K562 (cell line): Measurements from ENCODE around the gene CHMP2A. TPM values are rescaled to one million over a fixed set of nuclear protein-coding genes. Genes with fewer than 3 reads are reported as not detected.

Experiments used
- HCFC1 ChIP-seq: IDR thresholded peaks from 2 replicates; pipeline ENCODE4 v1.6.1; 2012; ENCODE audit warnings: low read depth, low read length, improper control_type of control experiment
- HNRNPUL1 ChIP-seq: fragments of 200-400 bp; formaldehyde crosslinking; IDR thresholded peaks from 2 replicates; pipeline ENCODE4 v1.6.1; 2017; ENCODE audit warnings: low read length
- MEF2D ChIP-seq: conservative IDR thresholded peaks from 2 replicates; pipeline ENCODE4 v1.6.1; 2016; ENCODE audit warnings: low read depth, missing genetic modification characterization, missing compliant biosample characterization
- NCOA2 ChIP-seq, 2 experiments: fragments of 450-650 bp; IDR thresholded peaks; 2 replicates each; pipeline ENCODE4 v1.6.1; 2018; ENCODE audit warnings: mild to moderate bottlenecking in 2 of 2, moderate library complexity in 1 of 2; ENCODE audit not compliant: partially characterized antibody in 2 of 2
- NUFIP1 ChIP-seq: fragments of 450-650 bp; IDR thresholded peaks from 2 replicates; pipeline ENCODE4 v1.6.1; 2018; ENCODE audit not compliant: partially characterized antibody
- PPARD ChIP-seq: fragments of 250-450 bp; sonication (Bioruptor Pico); IDR thresholded peaks from 2 replicates; pipeline ENCODE4 v1.8.0; 2022; ENCODE audit warnings: inconsistent platforms, mild to moderate bottlenecking, moderate library complexity
- SETDB1 ChIP-seq: IDR thresholded peaks from one replicate; pipeline ENCODE4 v1.6.1; 2012; ENCODE audit warnings: low read length, control low read depth, inconsistent platforms
- SIRT6 ChIP-seq: IDR thresholded peaks from one replicate; pipeline ENCODE4 v1.6.1; 2012; ENCODE audit warnings: low read depth, mild to moderate bottlenecking, control low read depth, inconsistent platforms, low read length, moderate library complexity
- TAF7 ChIP-seq: fragments of 450-650 bp; IDR thresholded peaks from 2 replicates; pipeline ENCODE4 v1.6.1; 2016; ENCODE audit warnings: missing genetic modification characterization, missing compliant biosample characterization
- ZBTB8A ChIP-seq: fragments of 450-650 bp; IDR thresholded peaks from 2 replicates; pipeline ENCODE4 v1.6.1; 2018; ENCODE audit warnings: mild to moderate bottlenecking, moderate library complexity; ENCODE audit not compliant: partially characterized antibody
- ZNF717 ChIP-seq: fragments of 250-450 bp; sonication (Bioruptor Pico); IDR thresholded peaks from 2 replicates; pipeline ENCODE4 v1.5.0; 2021
- polyA plus RNA-seq, 8 experiments: library from polyadenylated mRNA; depleted of rRNA in 4 of 8; stranded (reverse) in 5 of 8; unstranded in 3 of 8; fragments of >200 nt; fragmentation: Nextera tagmentation in 2 of 8; fragmentation: Illumina TruSeq in 1 of 8; extraction: Ambion mirVana in 2 of 8; extraction: Trizol in 1 of 8; gene quantifications; 2 replicates each; pipeline versions ENCODE4 v1.2.1 to v1.2.3, GENCODE V29; 2011 to 2014; ENCODE audit warnings: inconsistent platforms in 1 of 8, missing spikeins in 1 of 8
- total RNA-seq, 7 experiments: library from RNA; depleted of rRNA in 6 of 7; stranded (reverse); fragments of >200 nt in 6 of 7; fragmentation: Illumina TruSeq in 2 of 7; extraction: Trizol in 2 of 7; gene quantifications; 2 replicates each; pipeline versions ENCODE4 v1.2.1 to v1.2.3, GENCODE V29; 2011 to 2021; ENCODE audit warnings: low replicate concordance in 1 of 7
- TF ChIP-seq, protein P1 (sequence below): sonication (generic); formaldehyde crosslinking; IDR thresholded peaks from 2 replicates; pipeline ENCODE4 v1.8.0; 2022; ENCODE audit warnings: mild to moderate bottlenecking, missing genetic modification reagents
- TF ChIP-seq, protein P2 (sequence below), 2 experiments: IDR thresholded peaks; 2 replicates each; pipeline ENCODE4 v1.6.1; 2011; ENCODE audit warnings: borderline replicate concordance in 1 of 2, control low read depth in 1 of 2, low read depth in 1 of 2, low read length in 1 of 2, mild to moderate bottlenecking in 1 of 2, mixed read lengths in 1 of 2, moderate library complexity in 1 of 2; ENCODE audit not compliant: insufficient read depth in 1 of 2, insufficient read length in 1 of 2, poor library complexity in 1 of 2, severe bottlenecking in 1 of 2; ENCODE audit errors: extremely low read depth in 1 of 2
- TF ChIP-seq, protein P3 (sequence below): fragments of 450-650 bp; formaldehyde crosslinking; IDR thresholded peaks from 2 replicates; pipeline ENCODE4 v1.4.0; 2020; ENCODE audit warnings: mild to moderate bottlenecking
- TF ChIP-seq, protein P4 (sequence below): fragments of 450-650 bp; IDR thresholded peaks from 2 replicates; pipeline ENCODE4 v1.6.1; 2017; ENCODE audit warnings: antibody characterized with exemption, mild to moderate bottlenecking
- TF ChIP-seq, protein P5 (sequence below): sonication (generic); formaldehyde crosslinking; IDR thresholded peaks from 2 replicates; pipeline ENCODE4 v1.8.1; 2022; ENCODE audit warnings: missing genetic modification reagents

CHMP2A gene
- total and polyA plus RNA-seq, 9 of the 15 experiments (the other 6 are each of a cell fraction or from before 2014, with no cell fraction given), result 57.6 to 159 (median 87.2) TPM

DNA sequence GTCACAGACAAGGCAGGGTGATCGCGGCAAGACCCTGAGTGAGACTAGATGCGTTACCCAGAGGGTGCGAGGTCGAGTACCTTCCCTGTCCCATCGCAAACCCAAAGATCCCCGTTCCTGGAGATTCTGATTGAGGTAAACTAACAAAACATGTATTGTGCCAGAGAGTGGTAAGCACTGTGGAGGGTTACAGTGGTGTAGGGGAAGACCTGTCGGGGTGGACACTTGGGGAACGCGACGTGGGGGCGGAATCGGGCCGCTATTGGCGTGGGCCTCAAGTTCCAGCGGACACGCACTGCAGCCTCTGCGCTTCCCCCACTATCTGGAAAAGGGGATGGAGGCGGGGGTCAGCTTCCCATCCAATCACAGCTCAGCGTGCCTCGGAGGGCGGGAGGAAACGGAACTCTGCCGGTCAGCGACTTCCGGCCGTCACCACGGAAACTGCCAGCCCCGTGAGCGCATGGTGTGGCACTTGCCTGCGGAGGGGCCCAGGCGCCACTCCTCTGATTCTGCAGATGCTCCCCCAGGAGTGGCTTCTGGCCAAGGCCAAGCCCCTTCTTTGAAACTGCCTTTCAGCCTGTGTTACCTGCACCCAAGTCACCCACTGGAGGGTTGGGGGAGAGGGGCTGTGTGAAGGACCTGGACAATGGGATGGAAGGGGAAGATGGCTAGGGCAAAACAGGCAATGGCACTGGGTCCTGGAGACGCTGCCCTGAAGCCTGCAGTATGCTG is 4.5 kb upstream of the CHMP2A start (continued):
- TF ChIP-seq, protein P1, sequence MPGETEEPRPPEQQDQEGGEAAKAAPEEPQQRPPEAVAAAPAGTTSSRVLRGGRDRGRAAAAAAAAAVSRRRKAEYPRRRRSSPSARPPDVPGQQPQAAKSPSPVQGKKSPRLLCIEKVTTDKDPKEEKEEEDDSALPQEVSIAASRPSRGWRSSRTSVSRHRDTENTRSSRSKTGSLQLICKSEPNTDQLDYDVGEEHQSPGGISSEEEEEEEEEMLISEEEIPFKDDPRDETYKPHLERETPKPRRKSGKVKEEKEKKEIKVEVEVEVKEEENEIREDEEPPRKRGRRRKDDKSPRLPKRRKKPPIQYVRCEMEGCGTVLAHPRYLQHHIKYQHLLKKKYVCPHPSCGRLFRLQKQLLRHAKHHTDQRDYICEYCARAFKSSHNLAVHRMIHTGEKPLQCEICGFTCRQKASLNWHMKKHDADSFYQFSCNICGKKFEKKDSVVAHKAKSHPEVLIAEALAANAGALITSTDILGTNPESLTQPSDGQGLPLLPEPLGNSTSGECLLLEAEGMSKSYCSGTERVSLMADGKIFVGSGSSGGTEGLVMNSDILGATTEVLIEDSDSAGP (CRISPR knock-in tag), result 0 out of 2 replicates have a peak, but pooled peaks have one; percentile 21
- TF ChIP-seq ZBTB8A, result no peak
- TF ChIP-seq MEF2D (tag), result peak; percentile 44; the same call in 1 of the 2 replicates
- peak; percentile 42 for TF ChIP-seq SIRT6
- peak; percentile 84 for TF ChIP-seq TAF7
- TF ChIP-seq PPARD (CRISPR knock-in tag), result no peak
- TF ChIP-seq, protein P2, sequence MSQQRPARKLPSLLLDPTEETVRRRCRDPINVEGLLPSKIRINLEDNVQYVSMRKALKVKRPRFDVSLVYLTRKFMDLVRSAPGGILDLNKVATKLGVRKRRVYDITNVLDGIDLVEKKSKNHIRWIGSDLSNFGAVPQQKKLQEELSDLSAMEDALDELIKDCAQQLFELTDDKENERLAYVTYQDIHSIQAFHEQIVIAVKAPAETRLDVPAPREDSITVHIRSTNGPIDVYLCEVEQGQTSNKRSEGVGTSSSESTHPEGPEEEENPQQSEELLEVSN (IDR thresholded peaks at IDR 0.05; ENCODE audit: borderline replicate concordance in 1 of 2, extremely low read depth in 1 of 2, insufficient read depth in 1 of 2, insufficient read length in 1 of 2, low read depth in 1 of 2, low read length in 1 of 2, poor library complexity in 1 of 2, severe bottlenecking in 1 of 2), result peak; percentile 99
- no peak for TF ChIP-seq HNRNPUL1
- peak; percentile 49 for TF ChIP-seq NUFIP1
- TF ChIP-seq, protein P3, sequence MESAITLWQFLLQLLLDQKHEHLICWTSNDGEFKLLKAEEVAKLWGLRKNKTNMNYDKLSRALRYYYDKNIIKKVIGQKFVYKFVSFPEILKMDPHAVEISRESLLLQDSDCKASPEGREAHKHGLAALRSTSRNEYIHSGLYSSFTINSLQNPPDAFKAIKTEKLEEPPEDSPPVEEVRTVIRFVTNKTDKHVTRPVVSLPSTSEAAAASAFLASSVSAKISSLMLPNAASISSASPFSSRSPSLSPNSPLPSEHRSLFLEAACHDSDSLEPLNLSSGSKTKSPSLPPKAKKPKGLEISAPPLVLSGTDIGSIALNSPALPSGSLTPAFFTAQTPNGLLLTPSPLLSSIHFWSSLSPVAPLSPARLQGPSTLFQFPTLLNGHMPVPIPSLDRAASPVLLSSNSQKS (CRISPR knock-in tag), result no peak
- no peak for TF ChIP-seq SETDB1
- no peak for TF ChIP-seq ZNF717
- TF ChIP-seq, protein P4, sequence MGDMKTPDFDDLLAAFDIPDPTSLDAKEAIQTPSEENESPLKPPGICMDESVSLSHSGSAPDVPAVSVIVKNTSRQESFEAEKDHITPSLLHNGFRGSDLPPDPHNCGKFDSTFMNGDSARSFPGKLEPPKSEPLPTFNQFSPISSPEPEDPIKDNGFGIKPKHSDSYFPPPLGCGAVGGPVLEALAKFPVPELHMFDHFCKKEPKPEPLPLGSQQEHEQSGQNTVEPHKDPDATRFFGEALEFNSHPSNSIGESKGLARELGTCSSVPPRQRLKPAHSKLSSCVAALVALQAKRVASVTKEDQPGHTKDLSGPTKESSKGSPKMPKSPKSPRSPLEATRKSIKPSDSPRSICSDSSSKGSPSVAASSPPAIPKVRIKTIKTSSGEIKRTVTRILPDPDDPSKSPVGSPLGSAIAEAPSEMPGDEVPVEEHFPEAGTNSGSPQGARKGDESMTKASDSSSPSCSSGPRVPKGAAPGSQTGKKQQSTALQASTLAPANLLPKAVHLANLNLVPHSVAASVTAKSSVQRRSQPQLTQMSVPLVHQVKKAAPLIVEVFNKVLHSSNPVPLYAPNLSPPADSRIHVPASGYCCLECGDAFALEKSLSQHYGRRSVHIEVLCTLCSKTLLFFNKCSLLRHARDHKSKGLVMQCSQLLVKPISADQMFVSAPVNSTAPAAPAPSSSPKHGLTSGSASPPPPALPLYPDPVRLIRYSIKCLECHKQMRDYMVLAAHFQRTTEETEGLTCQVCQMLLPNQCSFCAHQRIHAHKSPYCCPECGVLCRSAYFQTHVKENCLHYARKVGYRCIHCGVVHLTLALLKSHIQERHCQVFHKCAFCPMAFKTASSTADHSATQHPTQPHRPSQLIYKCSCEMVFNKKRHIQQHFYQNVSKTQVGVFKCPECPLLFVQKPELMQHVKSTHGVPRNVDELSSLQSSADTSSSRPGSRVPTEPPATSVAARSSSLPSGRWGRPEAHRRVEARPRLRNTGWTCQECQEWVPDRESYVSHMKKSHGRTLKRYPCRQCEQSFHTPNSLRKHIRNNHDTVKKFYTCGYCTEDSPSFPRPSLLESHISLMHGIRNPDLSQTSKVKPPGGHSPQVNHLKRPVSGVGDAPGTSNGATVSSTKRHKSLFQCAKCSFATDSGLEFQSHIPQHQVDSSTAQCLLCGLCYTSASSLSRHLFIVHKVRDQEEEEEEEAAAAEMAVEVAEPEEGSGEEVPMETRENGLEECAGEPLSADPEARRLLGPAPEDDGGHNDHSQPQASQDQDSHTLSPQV, result peak; percentile 88
- TF ChIP-seq NCOA2 (IDR thresholded peaks at IDR 0.05; ENCODE audit: partially characterized antibody in 2 of 2), result no peak
- peak; percentile 61 for TF ChIP-seq HCFC1
- TF ChIP-seq, protein P5, sequence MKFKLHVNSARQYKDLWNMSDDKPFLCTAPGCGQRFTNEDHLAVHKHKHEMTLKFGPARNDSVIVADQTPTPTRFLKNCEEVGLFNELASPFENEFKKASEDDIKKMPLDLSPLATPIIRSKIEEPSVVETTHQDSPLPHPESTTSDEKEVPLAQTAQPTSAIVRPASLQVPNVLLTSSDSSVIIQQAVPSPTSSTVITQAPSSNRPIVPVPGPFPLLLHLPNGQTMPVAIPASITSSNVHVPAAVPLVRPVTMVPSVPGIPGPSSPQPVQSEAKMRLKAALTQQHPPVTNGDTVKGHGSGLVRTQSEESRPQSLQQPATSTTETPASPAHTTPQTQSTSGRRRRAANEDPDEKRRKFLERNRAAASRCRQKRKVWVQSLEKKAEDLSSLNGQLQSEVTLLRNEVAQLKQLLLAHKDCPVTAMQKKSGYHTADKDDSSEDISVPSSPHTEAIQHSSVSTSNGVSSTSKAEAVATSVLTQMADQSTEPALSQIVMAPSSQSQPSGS (CRISPR knock-in tag), result no peak
